Common myeloid progenitor, CD34-positive (primary cell): ENCODE results near the gene DPP3.

Source experiments
- CTCF ChIA-PET: fragments of 350-600 bp; sonication (Branson Sonifier 250); formaldehyde crosslinking; loops from one replicate; lab custom pipeline; 2021; ENCODE audit warnings: antibody characterized with exemption; lab: Charles Lee
- POLR2A ChIA-PET: fragments of 350-600 bp; sonication (Branson Sonifier 250); formaldehyde crosslinking; loops from one replicate; lab custom pipeline; 2021; ENCODE audit warnings: antibody characterized with exemption; lab: Charles Lee
- DNase-seq, 3 donors: peaks; one replicate each; pipeline versions ENCODE4 v3.0.0 to v3.0.0-alpha.2; 2013
- H3K27ac ChIP-seq, 2 experiments: 1 replicate in 1 of 2; 2 replicates in 1 of 2; pipeline ENCODE4 v1.7.0; 2013; ENCODE audit warnings: inconsistent platforms in 2 of 2, low read length in 2 of 2, mild to moderate bottlenecking in 2 of 2, low read depth in 1 of 2, moderate library complexity in 1 of 2; ENCODE audit not compliant: severe bottlenecking in 2 of 2, insufficient read depth in 1 of 2, poor library complexity in 1 of 2
- H3K27me3 ChIP-seq, 5 experiments: replicated peaks in 2 of 5; 1 replicate in 3 of 5; 2 replicates in 2 of 5; pipeline versions ENCODE4 v1.6.1 to v1.7.0; 2013; ENCODE audit warnings: low read length in 4 of 5, mild to moderate bottlenecking in 2 of 5, moderate library complexity in 2 of 5, inconsistent platforms in 1 of 5; ENCODE audit not compliant: insufficient read depth in 5 of 5, control insufficient read depth in 4 of 5
- H3K36me3 ChIP-seq, 4 experiments: 1 replicate in 2 of 4; 2 replicates in 2 of 4; pipeline versions ENCODE4 v1.6.1 to v1.7.0; 2013; ENCODE audit warnings: low read length in 3 of 4, control low read depth in 1 of 4, mild to moderate bottlenecking in 1 of 4; ENCODE audit not compliant: control insufficient read depth in 4 of 4, insufficient read depth in 4 of 4
- H3K4me1 ChIP-seq, 4 experiments: 1 replicate in 3 of 4; 2 replicates in 1 of 4; pipeline versions ENCODE4 v1.6.1 to v1.7.1; 2013; ENCODE audit warnings: low read length in 3 of 4, mild to moderate bottlenecking in 3 of 4, control low read depth in 1 of 4, inconsistent platforms in 1 of 4, moderate library complexity in 1 of 4; ENCODE audit not compliant: control insufficient read depth in 4 of 4, insufficient read depth in 4 of 4; ENCODE audit errors: control extremely low read depth in 1 of 4
- H3K4me3 ChIP-seq, 7 experiments: 1 replicate in 4 of 7; 2 replicates in 3 of 7; pipeline versions ENCODE4 v1.5.1 to v1.7.0; 2013; ENCODE audit warnings: mild to moderate bottlenecking in 7 of 7, low read length in 6 of 7, moderate library complexity in 6 of 7, inconsistent platforms in 2 of 7, low read depth in 2 of 7, control low read depth in 1 of 7; ENCODE audit not compliant: insufficient read depth in 4 of 7, control insufficient read depth in 1 of 7; ENCODE audit errors: extremely low read depth in 1 of 7
- H3K9me3 ChIP-seq, 5 experiments: 1 replicate in 4 of 5; 2 replicates in 1 of 5; pipeline versions ENCODE4 v1.6.1 to v1.7.1; 2013; ENCODE audit warnings: low read length in 4 of 5, mild to moderate bottlenecking in 2 of 5, inconsistent platforms in 1 of 5, low read depth in 1 of 5, moderate library complexity in 1 of 5; ENCODE audit not compliant: control insufficient read depth in 4 of 5, insufficient read depth in 2 of 5; ENCODE audit errors: control extremely low read depth in 1 of 5
- WGBS: methylation state at CpG from one replicate; pipeline ENCODE4 v1.1.5; 2013; ENCODE audit not compliant: insufficient coverage; 5-methylcytosine and 5-hydroxymethylcytosine counted together

The DPP3 gene

DNA sequence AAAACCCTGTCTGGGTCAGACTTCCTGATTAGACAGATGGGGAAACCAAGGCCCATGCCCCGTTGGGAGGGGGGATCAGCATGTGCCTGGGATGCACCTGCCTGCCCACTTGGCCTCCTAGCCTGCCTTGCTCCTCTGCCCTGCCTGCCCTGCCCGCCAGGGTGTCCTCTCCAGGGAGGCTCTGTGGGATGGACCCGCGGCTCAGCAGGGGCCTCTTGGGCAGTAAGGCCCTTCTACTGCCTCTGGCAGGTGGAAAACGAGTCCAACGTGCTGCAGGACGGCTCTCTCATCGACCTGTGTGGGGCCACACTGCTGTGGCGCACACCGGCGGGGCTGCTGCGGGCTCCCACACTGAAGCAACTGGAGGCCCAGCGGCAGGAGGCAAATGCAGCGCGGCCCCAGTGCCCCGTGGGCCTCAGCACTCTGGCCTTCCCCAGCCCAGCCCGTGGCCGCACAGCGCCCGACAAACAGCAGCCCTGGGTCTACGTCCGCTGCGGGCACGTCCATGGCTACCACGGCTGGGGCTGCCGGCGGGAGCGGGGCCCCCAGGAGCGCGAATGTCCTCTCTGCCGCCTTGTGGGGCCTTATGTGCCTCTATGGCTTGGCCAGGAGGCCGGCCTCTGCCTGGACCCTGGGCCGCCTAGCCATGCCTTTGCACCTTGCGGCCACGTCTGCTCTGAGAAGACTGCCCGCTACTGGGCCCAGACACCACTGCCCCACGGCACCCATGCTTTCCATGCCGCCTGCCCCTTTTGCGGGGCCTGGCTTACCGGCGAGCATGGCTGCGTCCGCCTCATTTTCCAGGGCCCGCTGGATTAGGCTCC, 4.7 kb upstream of the DPP3 start:
- Histone ChIP-seq H3K36me3 (peaks cover 0 to 18% (median 7%) of the 10 kb centered on the region in 4 experiments), H3K4me1 (peaks cover 2 to 12% (median 9%) of the 10 kb centered on the region in 4 experiments), H3K27ac (no peak overlapping the region), H3K27me3 (no peaks in the 10 kb centered on the region), H3K9me3 (no peaks in the 10 kb centered on the region), H3K4me3 (no peak overlapping the region)
- ChIA-PET POLR2A (no interaction called here), CTCF (no interaction called here)
- DNase-seq: no peak
- 95% methylated on average over 44 of the region's 44 CpGs for WGBS

DNA sequence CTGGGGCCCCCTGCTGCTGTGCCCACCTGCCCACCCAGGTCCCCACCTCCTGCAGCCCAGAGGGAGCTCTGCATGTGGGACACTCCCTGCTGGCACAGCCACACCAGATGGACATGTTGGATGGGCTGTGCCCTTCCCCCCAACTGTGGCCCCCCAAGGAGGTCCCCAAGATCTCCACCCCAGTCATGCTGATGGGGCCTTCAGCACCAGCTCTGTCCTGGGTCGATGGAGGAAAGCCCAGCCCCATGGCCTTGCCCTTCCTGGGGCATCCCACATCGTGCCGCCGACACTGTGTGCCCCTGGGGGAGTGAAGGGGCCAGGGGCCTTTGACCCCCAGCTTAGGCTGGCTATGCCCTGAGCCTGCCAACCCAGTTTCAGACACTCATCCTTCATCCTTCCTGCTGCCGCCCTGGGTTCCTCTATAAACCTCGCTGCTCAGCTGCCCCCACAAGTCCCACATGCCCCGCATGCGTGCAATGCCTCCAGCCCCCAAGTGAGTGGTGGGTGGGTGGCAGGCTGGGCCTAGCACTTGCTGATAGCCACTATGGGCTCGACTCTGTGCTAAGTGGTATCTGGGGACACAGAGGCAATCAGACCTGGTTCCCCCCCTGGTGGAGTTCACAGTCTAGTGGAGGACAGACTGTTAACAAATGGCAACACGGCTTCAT, 3.9 kb upstream of the DPP3 start:
- POLR2A ChIA-PET: no interaction called here
- CTCF ChIA-PET: no interaction called here
- no peak overlapping the region for H3K4me3 ChIP-seq
- no peak for DNase-seq
- H3K27me3 ChIP-seq: no peaks in the 10 kb centered on the region
- WGBS: 99% methylated on average over 6 of the region's 10 CpGs
- no peaks in the 10 kb centered on the region for H3K9me3 ChIP-seq
- H3K36me3 ChIP-seq: peaks cover 0 to 18% (median 7%) of the 10 kb centered on the region in 4 experiments
- peaks cover 4 to 18% (median 13%) of the 10 kb centered on the region in 4 experiments for H3K4me1 ChIP-seq
- no peak overlapping the region for H3K27ac ChIP-seq

DNA sequence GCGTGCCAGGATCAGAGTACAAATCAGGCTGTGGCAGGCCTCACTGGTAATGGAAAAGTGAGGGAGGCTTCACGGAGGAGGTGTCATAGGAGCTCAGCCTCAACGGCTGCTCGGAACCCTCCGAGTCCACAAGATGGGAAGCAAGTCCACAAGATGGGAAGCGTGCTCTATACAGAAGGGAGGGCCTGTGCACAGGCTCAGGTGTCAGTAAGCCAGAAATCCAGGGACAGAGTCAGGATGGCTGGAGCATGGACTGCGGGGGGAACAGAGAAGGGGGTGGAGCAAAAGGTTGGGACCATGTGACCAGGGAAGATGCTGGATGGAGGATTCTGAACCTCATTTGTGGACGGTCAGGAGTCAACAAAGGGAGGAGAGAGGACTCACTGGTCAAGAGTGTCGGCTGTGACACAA, 3.4 kb upstream of the DPP3 start:
- H3K9me3 ChIP-seq: no peaks in the 10 kb centered on the region
- peaks cover 4 to 18% (median 13%) of the 10 kb centered on the region in 4 experiments for H3K4me1 ChIP-seq
- H3K4me3 ChIP-seq: no peak overlapping the region
- DNase-seq: no peak
- H3K36me3 ChIP-seq: peaks cover 0 to 18% (median 7%) of the 10 kb centered on the region in 4 experiments
- ChIA-PET CTCF (no interaction called here), POLR2A (no interaction called here)
- WGBS: 96% methylated on average over 9 of the region's 9 CpGs
- H3K27me3 ChIP-seq: no peaks in the 10 kb centered on the region
- H3K27ac ChIP-seq: no peak overlapping the region

DNA sequence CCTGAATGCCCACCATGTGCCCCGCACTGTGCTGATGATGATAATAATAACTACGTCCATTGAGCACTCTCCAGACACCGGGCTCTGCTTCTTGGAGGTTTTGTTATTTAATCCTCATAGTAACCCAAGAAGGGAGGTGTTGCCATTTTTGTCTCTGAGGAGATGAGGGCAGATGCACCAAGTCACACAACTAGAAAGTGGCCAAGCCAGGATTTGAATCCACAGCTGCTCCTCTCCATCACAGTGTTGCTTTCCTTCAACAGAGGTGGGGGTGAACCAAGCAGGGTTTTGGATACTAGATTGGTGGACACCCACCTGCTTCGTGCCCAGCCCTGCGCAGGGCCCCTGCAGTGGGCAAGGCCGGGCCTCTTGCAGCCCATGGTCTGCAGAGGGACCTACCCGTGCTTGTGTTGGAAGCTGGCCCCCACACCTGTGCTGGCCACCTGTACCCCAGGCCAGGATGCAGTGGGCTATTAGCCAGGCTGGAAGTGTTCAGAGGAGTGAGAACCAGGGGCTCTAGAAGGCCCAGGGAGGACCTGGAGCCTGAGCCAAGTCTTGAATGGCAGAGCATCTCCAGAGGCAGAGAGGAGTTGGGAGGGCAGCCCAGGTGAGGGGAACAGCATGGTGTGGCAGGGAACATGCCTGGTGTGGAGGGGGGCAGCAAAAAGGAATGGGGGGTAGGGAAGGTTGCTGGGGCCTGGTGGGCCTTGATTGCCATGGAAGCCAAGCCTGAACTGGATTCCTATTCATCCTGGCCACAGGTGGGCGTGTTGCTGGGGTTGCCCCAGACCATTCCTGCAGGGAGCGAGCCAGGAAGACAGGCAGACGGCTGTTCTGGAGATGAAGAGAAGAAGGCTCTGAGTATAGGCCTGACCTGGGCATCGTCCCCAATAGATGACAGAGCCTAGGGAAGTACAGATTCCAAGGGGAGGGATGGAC, 2.7 kb upstream of the DPP3 start:
- ChIA-PET CTCF (no interaction called here), POLR2A (no interaction called here)
- H3K9me3 ChIP-seq: no peaks in the 10 kb centered on the region
- H3K4me1 ChIP-seq: peaks cover 4 to 18% (median 13%) of the 10 kb centered on the region in 4 experiments
- no peaks in the 10 kb centered on the region for H3K27me3 ChIP-seq
- 93% methylated on average over 10 of the region's 11 CpGs for WGBS
- H3K27ac ChIP-seq: no peak overlapping the region
- H3K36me3 ChIP-seq: peaks cover 0 to 21% (median 11%) of the 10 kb centered on the region in 4 experiments
- H3K4me3 ChIP-seq: no peak overlapping the region
- DNase-seq: no peak

DNA sequence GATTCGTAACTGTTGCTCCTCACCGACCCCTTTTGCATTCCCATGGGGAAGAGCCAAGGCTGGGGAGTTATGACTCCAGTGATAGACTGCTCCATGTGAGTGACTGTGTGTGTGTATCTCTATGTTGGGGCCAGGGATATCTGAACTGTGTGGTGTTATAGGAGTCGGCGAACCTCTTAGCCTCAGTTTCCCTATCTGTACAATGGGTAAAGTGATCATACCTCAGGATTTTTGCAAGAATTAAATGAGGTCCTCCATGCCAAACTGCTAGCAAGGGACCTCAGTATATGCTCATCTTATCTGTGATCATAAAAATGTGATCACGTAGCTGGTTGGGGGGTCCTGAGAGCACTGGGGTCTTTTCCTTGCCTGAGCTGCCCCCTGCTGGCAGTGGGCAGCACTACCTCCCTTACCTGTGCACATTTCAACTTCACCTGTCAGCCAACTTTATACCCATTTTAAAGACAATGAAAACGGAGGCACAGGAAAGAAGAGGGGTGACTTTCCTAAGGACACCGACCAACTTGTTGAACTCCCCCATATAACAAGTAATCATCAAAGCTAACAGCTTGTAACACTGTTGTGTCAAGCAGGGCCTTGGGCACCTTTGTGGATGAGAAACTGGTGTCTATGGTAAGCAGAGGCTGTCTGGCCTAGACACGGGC, 1.4 kb upstream of the DPP3 start:
- peak; percentile 28 to 47 (median 46) for DNase-seq
- no peaks in the 10 kb centered on the region for H3K9me3 ChIP-seq
- 92% methylated on average over 5 of the region's 8 CpGs for WGBS
- CTCF ChIA-PET: interaction anchor here (1.0 to 2.2 kb wide), 5 partner anchors 9 to 72 kb away, joined by 3 to 9 read pairs (median 4); partner anchors contain the start of gene PELI3
- POLR2A ChIA-PET: no interaction called here
- H3K27me3 ChIP-seq: no peaks in the 10 kb centered on the region
- H3K27ac ChIP-seq: peak overlapping the region in 1 of 2 experiments; percentile 93
- H3K4me1 ChIP-seq: peaks cover 4 to 18% (median 13%) of the 10 kb centered on the region in 4 experiments
- peak overlapping the region in 5 of 7 experiments; percentile 81 to 94 (median 85) for H3K4me3 ChIP-seq
- H3K36me3 ChIP-seq: peaks cover 0 to 26% (median 13%) of the 10 kb centered on the region in 4 experiments

DNA sequence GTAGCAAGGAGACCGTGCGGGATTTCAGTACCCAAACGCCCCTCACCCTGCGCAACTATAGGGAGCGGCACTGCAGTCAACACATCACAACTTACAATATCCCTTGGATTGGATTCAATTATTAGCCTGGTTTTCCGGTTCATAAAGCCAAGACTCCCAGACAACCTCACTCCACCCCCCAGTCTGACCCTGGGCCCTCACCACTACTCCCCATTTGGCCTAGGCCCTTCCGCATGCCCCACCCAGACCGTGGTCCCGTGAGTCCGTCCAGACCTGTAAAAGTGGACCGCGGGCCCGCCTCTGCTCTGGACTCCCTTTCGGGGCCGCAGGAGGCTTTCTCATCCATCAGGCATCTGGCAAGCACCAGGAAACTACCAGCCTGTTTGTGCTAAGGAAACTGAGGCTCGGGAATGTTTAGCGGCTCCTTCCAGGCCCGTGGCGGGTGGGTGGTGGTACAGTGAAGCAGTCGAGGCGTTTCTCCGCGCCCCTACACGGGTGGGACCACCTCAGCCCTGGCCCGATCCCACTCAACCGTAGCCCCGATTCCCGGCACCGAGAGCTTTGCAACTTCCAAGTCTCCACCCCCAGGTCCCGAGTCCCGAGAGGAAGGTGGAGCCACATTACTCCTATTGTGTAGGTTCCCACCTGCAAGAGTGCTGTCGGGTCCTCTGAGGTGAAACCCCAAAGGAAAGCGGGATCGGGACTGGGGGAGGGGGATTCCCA, 679 bp upstream of the DPP3 start:
- Histone ChIP-seq H3K36me3 (peaks cover 0 to 26% (median 12%) of the 10 kb centered on the region in 4 experiments), H3K27me3 (no peaks in the 10 kb centered on the region), H3K27ac (peak overlapping the region; percentile 90 to 93), H3K4me3 (peak overlapping the region; percentile 50 to 94 (median 81)), H3K4me1 (peaks cover 4 to 18% (median 13%) of the 10 kb centered on the region in 4 experiments), H3K9me3 (no peaks in the 10 kb centered on the region)
- WGBS: under 1% methylated on average over 26 of the region's 34 CpGs
- ChIA-PET CTCF (interaction anchor here (0.7 to 2.2 kb wide), 8 partner anchors 9 to 72 kb away, joined by 3 to 9 read pairs (median 4); partner anchors contain the start of gene PELI3), POLR2A (interaction anchor here (0.6 to 1.0 kb wide), 3 partner anchors 40 to 66 kb away, joined by 3 read pairs; partner anchors contain the start of gene ZDHHC24)
- DNase-seq: peak in 2 of 3 donors; percentile 27
